GM12801 (cell line): ENCODE measurements around the gene EML1.

Source experiments
- CTCF ChIP-seq: IDR thresholded peaks from one replicate; pipeline ENCODE4 v1.5.1; 2011; ENCODE audit warnings: control low read depth; ENCODE audit not compliant: insufficient read length; ENCODE audit errors: extremely low read depth

The EML1 gene, protein sequence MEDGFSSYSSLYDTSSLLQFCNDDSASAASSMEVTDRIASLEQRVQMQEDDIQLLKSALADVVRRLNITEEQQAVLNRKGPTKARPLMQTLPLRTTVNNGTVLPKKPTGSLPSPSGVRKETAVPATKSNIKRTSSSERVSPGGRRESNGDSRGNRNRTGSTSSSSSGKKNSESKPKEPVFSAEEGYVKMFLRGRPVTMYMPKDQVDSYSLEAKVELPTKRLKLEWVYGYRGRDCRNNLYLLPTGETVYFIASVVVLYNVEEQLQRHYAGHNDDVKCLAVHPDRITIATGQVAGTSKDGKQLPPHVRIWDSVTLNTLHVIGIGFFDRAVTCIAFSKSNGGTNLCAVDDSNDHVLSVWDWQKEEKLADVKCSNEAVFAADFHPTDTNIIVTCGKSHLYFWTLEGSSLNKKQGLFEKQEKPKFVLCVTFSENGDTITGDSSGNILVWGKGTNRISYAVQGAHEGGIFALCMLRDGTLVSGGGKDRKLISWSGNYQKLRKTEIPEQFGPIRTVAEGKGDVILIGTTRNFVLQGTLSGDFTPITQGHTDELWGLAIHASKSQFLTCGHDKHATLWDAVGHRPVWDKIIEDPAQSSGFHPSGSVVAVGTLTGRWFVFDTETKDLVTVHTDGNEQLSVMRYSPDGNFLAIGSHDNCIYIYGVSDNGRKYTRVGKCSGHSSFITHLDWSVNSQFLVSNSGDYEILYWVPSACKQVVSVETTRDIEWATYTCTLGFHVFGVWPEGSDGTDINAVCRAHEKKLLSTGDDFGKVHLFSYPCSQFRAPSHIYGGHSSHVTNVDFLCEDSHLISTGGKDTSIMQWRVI

DNA sequence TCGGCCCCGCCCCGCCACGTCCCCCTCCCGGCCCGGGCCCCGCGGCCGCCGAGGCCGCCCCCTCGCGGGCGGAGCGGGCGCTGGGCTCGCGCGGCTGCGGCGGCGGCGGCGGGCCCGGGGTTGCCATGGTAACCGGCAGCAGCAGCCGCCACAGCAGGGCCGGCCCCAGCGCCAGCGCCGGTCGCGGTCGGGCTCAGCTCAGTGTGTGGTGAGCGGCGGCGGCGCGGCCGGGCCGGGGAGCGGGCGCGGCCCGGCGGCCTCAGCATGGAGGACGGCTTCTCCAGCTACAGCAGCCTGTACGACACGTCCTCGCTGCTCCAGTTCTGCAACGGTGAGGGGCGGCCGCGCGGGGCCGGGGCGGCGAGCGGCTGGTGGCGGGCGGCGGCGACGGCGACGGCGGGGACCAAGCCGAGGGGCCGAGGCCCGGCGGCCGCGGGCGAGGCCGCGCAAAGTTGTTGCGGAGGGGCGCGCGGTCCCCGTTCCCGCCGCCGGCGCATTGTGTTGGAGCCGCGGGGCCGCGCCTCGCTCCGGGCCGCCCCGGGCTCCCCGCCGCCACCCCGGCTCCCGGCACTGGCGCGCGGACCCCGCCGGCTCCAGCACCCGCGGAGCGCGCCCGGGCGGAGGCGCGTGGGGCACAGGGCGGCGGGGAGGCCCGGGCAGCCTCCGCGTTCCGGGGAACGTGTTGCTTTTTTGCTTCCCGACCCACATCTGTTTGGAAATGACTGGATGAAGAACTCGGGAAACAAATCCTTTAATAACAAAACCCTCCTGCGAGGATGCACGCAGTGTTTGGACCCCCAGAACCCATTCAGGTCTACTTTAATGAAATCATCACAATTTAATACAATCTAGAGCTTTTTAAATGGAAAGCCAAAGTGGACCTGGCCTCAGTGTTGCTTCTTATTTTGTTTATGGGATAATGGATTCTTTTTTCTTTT is at the start of gene EML1:
TSS of gene EML1 (plus strand) at position 201 of the 938 bp plus-strand sequence. CDS start at position 265, 64 bp downstream.
- TF ChIP-seq CTCF, result no peak

GRCh38 chr14:99744199-99744872 is 48.9 kb upstream of the EML1 start:
- TF ChIP-seq CTCF, result no peak

DNA sequence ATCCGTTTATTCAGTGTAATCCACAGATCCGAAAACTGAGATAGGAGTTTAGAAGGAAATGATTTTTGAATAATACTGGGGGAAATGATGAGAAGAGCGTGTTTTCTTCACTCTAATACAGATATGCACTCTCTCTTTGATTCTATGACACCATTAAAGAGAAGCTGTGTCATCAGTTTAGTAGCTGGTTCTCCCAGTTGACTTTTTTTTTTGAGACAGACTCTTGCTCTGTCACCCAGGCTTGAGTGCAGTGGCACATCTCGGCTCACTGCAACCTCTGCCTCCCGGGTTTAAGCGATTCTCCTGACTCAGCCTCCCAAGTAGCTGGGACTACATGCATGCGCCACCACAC is 48.4 kb upstream of the EML1 start:
- no peak for TF ChIP-seq CTCF

- no peak for TF ChIP-seq CTCF
Observed at GRCh38 chr14:99745307-99745951, 47.8 kb upstream of the EML1 start.

DNA sequence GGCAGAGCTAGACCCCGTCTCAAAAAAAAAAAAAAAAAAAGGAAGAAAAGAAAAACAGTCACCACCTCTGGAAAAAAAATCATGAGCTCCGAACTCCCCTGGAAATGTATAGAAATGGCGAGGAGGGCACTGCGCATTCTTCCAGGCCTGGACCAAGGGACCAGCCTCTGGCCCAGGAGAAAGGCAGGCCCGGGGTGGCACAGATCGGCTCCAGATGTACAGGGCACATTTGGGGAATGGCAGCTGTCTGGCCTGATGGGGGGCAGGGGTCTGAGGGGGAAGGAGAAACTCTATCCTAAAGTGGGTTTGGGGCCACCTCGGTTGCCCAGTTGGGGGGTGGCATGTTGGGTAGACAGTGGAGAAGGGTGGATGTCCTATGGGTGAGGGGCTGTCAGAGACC is 46.0 kb upstream of the EML1 start:
- no peak for TF ChIP-seq CTCF

DNA sequence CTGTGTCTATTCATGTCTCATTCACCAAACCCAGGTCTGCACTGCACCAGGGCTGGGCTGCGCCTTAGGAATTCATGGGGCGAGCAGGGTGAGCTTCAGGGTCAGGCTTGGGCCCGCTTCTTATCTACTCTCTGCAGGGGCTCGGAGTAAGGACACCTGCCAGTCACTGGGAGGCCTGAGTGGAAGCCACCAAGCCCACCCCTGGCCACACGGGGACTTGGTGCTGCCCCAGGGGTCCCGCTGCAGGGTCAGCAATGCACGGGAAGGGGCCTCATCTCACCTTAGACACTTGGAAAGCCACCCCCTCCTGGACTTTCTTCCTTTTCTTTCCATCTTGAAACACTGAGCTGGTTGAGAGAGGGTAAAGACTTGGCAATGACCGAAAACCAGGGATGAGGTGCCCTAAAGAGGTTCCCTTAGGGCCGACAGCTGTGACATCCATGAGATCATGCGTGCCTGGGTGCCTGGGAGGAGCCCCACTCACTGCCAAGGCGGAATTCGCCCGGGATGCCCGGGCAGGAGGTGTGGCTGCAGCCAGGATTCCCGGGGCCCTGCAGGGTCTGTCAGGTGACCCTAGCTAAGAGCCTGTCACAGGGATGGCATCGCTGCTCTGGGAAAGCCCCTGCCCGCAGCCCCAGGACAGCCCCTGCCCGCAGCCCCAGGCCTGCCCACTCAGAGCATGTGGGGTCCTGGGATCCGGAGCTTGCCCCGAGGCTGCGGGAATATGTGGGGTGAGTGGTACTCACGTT is 45.5 kb upstream of the EML1 start:
- TF ChIP-seq CTCF, result no peak
